GM12801 (cell line): ENCODE measurements around the gene KIT.

Experiments
- CTCF ChIP-seq: IDR thresholded peaks from one replicate; pipeline ENCODE4 v1.5.1; 2011; ENCODE audit warnings: control low read depth; ENCODE audit not compliant: insufficient read length; ENCODE audit errors: extremely low read depth

KIT gene

GRCh38 chr4:54723220-54723619 is 65.5 kb downstream of the KIT start:
- no peak for TF ChIP-seq CTCF

DNA sequence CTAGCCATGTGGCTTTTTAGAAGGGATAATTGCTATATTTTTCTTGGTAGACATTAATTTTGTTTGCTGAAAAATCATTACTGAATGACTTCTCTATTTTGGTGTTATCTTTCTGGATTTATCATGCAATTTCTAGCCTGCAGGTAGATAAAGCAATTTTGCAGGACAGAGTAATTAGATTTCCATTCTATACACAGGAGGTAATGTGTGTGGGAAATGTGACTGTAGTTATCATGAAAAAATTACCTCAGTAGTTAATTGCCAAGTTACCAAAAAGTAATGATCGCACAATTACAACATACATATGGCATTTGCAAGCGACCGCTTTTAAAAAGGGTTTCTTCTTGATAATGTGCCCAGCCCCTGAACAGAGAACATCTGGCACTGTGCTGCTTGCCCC is 66.1 kb downstream of the KIT start:
- no peak for TF ChIP-seq CTCF

- TF ChIP-seq CTCF: no peak
Observed at GRCh38 chr4:54726907-54727306, 69.2 kb downstream of the KIT start.

DNA sequence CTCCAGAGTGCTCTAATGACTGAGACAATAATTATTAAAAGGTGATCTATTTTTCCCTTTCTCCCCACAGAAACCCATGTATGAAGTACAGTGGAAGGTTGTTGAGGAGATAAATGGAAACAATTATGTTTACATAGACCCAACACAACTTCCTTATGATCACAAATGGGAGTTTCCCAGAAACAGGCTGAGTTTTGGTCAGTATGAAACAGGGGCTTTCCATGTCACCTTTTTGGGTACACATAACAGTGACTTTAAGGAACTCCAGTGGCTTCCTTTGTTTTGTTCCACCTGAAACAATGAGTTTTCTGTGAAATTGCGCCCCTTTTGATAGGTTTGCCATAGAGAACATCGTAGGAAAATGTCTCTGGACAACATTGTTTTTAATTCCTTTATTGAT is 69.6 kb downstream of the KIT start:
- TF ChIP-seq CTCF: no peak

GRCh38 chr4:54728368-54728767 is 70.6 kb downstream of the KIT start:
- no peak for TF ChIP-seq CTCF

DNA sequence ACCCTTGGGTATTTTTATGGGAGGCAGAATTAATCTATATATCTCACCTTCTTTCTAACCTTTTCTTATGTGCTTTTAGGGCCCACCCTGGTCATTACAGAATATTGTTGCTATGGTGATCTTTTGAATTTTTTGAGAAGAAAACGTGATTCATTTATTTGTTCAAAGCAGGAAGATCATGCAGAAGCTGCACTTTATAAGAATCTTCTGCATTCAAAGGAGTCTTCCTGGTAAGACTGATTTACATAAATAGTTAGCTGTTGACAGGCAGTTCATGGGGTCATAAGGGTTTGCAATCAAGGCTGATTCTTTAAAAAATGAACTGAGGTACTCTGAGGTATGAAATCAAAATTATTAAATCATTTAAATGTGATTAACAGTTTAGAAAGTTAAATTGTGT is 71.5 kb downstream of the KIT start:
- TF ChIP-seq CTCF: no peak

DNA sequence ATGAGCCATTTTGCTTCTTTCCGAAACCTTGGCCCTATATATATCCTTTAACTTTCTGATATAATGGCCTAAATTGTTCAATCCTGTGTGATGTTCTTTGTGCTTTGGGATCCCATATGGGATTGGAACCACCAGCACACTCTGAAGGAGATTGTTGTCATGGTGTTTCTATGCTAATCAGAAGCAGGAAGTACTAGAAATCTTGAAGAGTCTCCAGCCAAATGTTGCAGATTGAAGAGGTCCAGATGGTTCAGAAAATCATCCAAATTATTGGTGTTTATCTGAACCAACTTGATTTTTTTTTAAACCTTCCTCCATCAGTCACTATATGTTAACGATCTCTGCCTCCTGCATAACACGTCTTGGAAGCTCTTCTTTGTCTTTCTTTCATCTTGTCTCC is 72.8 kb downstream of the KIT start:
- no peak for TF ChIP-seq CTCF

- TF ChIP-seq CTCF: no peak
Observed at GRCh38 chr4:54731552-54731951, 73.8 kb downstream of the KIT start.
